K562 (cell line): ENCODE results near the gene MME. TPM values are rescaled to one million over a fixed set of nuclear protein-coding genes. Genes with fewer than 3 reads are reported as not detected.
A peak's percentile ranks its signal among the peaks of the same experiment; 100 is the strongest.

Source experiments
- CAMTA2 ChIP-seq: fragments of 250-450 bp; sonication (Bioruptor Pico); conservative IDR thresholded peaks from 2 replicates; pipeline ENCODE4 v1.5.1; 2022
- CBFA2T3 ChIP-seq: fragments of 450-650 bp; IDR thresholded peaks from 2 replicates; pipeline ENCODE4 v1.6.1; 2017
- CXXC5 ChIP-seq: fragments of 250-450 bp; sonication (Bioruptor Pico); IDR thresholded peaks from 2 replicates; pipeline ENCODE4 v1.8.0; 2022; ENCODE audit warnings: inconsistent platforms, mild to moderate bottlenecking, moderate library complexity
- EP300 ChIP-seq: IDR thresholded peaks from 2 replicates; pipeline ENCODE4 v1.6.1; 2012; ENCODE audit warnings: low read length, improper control_type of control experiment
- GABPA ChIP-seq: fragments of 200-800 bp; sonication (Bioruptor generic); conservative IDR thresholded peaks from 2 replicates; pipeline ENCODE4 v1.6.1; 2016; ENCODE audit warnings: low read depth, missing genetic modification characterization, missing compliant biosample characterization
- LCOR ChIP-seq: sonication (generic); formaldehyde crosslinking; IDR thresholded peaks from 2 replicates; pipeline ENCODE4 v1.8.0; 2022; ENCODE audit warnings: mild to moderate bottlenecking, missing genetic modification reagents
- MCM5 ChIP-seq: fragments of 450-650 bp; IDR thresholded peaks from 2 replicates; pipeline ENCODE4 v1.6.1; 2016; ENCODE audit warnings: low read depth
- MTF1 ChIP-seq: fragments of 250-450 bp; sonication (Bioruptor Pico); IDR thresholded peaks from 2 replicates; pipeline ENCODE4 v1.9.0; 2021; ENCODE audit warnings: moderate library complexity, mild to moderate bottlenecking, inconsistent platforms, borderline replicate concordance
- MYC ChIP-seq, 2 experiments: fragments of 250-450 bp in 1 of 2; sonication (Bioruptor Pico) in 1 of 2; IDR thresholded peaks; 2 replicates each; pipeline versions ENCODE4 v1.5.1 to v1.6.1; 2012 to 2021; ENCODE audit warnings: low read depth in 2 of 2, borderline replicate concordance in 1 of 2, improper control_type of control experiment in 1 of 2, low read length in 1 of 2, mild to moderate bottlenecking in 1 of 2, moderate library complexity in 1 of 2
- MYNN ChIP-seq, 2 experiments: sonication (generic); formaldehyde crosslinking in 1 of 2; IDR thresholded peaks; 2 replicates each; pipeline versions ENCODE4 v1.5.0 to v1.6.1; 2016 to 2020; ENCODE audit warnings: antibody characterized with exemption in 1 of 2, missing genetic modification reagents in 1 of 2
- RFX1 ChIP-seq: fragments of 450-650 bp; IDR thresholded peaks from 2 replicates; pipeline ENCODE4 v1.6.1; 2016; ENCODE audit warnings: mild to moderate bottlenecking, moderate library complexity
- RFX7 ChIP-seq: fragments of 250-450 bp; sonication (Bioruptor Pico); IDR thresholded peaks from 2 replicates; pipeline ENCODE4 v1.5.1; 2021; ENCODE audit warnings: mild to moderate bottlenecking
- RUNX1 ChIP-seq: sonication (generic); IDR thresholded peaks from 2 replicates; pipeline ENCODE4 v1.6.1; 2016; ENCODE audit warnings: antibody characterized with exemption, low read depth
- SPI1 ChIP-seq: IDR thresholded peaks from 2 replicates; pipeline ENCODE4 v1.6.1; 2011; ENCODE audit warnings: low read depth, low read length, control low read depth, borderline replicate concordance
- TEAD4 ChIP-seq, 2 experiments: sonication (generic) in 1 of 2; formaldehyde crosslinking in 1 of 2; IDR thresholded peaks; 2 replicates each; pipeline versions ENCODE4 v1.6.1 to v1.8.0; 2012 to 2022; ENCODE audit warnings: borderline replicate concordance in 1 of 2, inconsistent platforms in 1 of 2, low read length in 1 of 2, mild to moderate bottlenecking in 1 of 2, missing genetic modification reagents in 1 of 2
- TSC22D4 ChIP-seq: fragments of 450-650 bp; IDR thresholded peaks from 2 replicates; pipeline ENCODE4 v1.6.1; 2016; ENCODE audit warnings: missing genetic modification characterization, missing biosample characterization, control low read depth
- ZBTB17 ChIP-seq: fragments of 450-650 bp; formaldehyde crosslinking; IDR thresholded peaks from 2 replicates; pipeline ENCODE4 v1.4.0; 2020; ENCODE audit warnings: mild to moderate bottlenecking
- ZKSCAN3 ChIP-seq: fragments of 250-450 bp; sonication (Bioruptor Pico); IDR thresholded peaks from 2 replicates; pipeline ENCODE4 v1.4.0; 2020
- ZNF146 ChIP-seq: IDR thresholded peaks from one replicate; pipeline ENCODE4 v1.6.1; 2018; ENCODE audit warnings: missing compliant biosample characterization; ENCODE audit not compliant: unreplicated experiment
- ZNF41 ChIP-seq: fragments of 250-450 bp; sonication (Bioruptor Pico); conservative IDR thresholded peaks from 2 replicates; pipeline ENCODE4 v1.4.0; 2020; ENCODE audit warnings: mild to moderate bottlenecking
- ZNF586 ChIP-seq: fragments of 450-650 bp; formaldehyde crosslinking; conservative IDR thresholded peaks from 2 replicates; pipeline ENCODE4 v1.4.0; 2020; ENCODE audit warnings: mild to moderate bottlenecking, moderate library complexity
- ZNF668 ChIP-seq: fragments of 250-450 bp; sonication (Bioruptor Pico); IDR thresholded peaks from 2 replicates; pipeline ENCODE4 v1.8.0; 2022; ENCODE audit warnings: mild to moderate bottlenecking, inconsistent platforms
- polyA plus RNA-seq, 8 experiments: library from polyadenylated mRNA; depleted of rRNA in 4 of 8; stranded (reverse) in 5 of 8; unstranded in 3 of 8; fragments of >200 nt; fragmentation: Nextera tagmentation in 2 of 8; fragmentation: Illumina TruSeq in 1 of 8; extraction: Ambion mirVana in 2 of 8; extraction: Trizol in 1 of 8; gene quantifications; 2 replicates each; pipeline versions ENCODE4 v1.2.1 to v1.2.3, GENCODE V29; 2011 to 2014; ENCODE audit warnings: inconsistent platforms in 1 of 8, missing spikeins in 1 of 8
- total RNA-seq, 7 experiments: library from RNA; depleted of rRNA in 6 of 7; stranded (reverse); fragments of >200 nt in 6 of 7; fragmentation: Illumina TruSeq in 2 of 7; extraction: Trizol in 2 of 7; gene quantifications; 2 replicates each; pipeline versions ENCODE4 v1.2.1 to v1.2.3, GENCODE V29; 2011 to 2021; ENCODE audit warnings: low replicate concordance in 1 of 7
- TF ChIP-seq, protein P1 (sequence below), 2 experiments: IDR thresholded peaks; 2 replicates each; pipeline ENCODE4 v1.6.1; 2011; ENCODE audit warnings: borderline replicate concordance in 1 of 2, control low read depth in 1 of 2, low read depth in 1 of 2, low read length in 1 of 2, mild to moderate bottlenecking in 1 of 2, mixed read lengths in 1 of 2, moderate library complexity in 1 of 2; ENCODE audit not compliant: insufficient read depth in 1 of 2, insufficient read length in 1 of 2, poor library complexity in 1 of 2, severe bottlenecking in 1 of 2; ENCODE audit errors: extremely low read depth in 1 of 2
- TF ChIP-seq, protein P2 (sequence below): fragments of 250-450 bp; sonication (Bioruptor Pico); IDR thresholded peaks from 2 replicates; pipeline ENCODE4 v1.8.0; 2021; ENCODE audit warnings: moderate library complexity, mild to moderate bottlenecking, inconsistent platforms
- TF ChIP-seq, protein P3 (sequence below): fragments of 250-450 bp; sonication (Bioruptor Pico); IDR thresholded peaks from 2 replicates; pipeline ENCODE4 v1.4.0; 2020; ENCODE audit warnings: mild to moderate bottlenecking

The MME gene
- total and polyA plus RNA-seq, 9 of the 15 experiments (the other 6 are each of a cell fraction or from before 2014, with no cell fraction given) = 0.80 to 8.6 (median 2.5) TPM

DNA sequence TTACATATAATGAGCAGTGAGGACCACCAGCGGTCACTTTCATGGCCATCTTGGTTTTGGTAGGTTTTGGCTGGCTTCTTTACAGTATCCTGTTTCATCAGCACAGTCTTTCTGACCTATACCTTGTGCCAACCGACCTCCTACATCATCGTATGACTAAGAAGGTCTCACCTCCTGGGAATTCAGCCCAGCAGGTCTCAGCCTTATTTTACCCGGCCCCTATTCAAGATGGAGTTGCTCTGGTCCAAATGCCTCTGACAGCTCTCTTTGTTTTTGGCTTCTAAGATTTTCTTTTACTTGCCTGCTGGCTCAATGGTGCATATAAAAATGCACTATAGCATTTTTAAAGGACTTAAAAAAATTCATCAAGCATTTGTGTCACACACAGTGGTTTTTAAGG, 3.2 kb upstream of the MME start (continued):
- TF ChIP-seq, protein P1, sequence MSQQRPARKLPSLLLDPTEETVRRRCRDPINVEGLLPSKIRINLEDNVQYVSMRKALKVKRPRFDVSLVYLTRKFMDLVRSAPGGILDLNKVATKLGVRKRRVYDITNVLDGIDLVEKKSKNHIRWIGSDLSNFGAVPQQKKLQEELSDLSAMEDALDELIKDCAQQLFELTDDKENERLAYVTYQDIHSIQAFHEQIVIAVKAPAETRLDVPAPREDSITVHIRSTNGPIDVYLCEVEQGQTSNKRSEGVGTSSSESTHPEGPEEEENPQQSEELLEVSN (IDR thresholded peaks at IDR 0.05; ENCODE audit: borderline replicate concordance in 1 of 2, extremely low read depth in 1 of 2, insufficient read depth in 1 of 2, insufficient read length in 1 of 2, low read depth in 1 of 2, low read length in 1 of 2, poor library complexity in 1 of 2, severe bottlenecking in 1 of 2) = no peak
- TF ChIP-seq GABPA (tag) (peak; percentile 53; the same call in 1 of the 2 replicates), SPI1 (no peak), ZNF668 (CRISPR knock-in tag) (peak; percentile 90), RUNX1 (no peak), RFX7 (no peak), CXXC5 (CRISPR knock-in tag) (peak; percentile 82), TEAD4 (IDR thresholded peaks at IDR 0.05; ENCODE audit: low read length) (no peak), TEAD4 (CRISPR knock-in tag; IDR thresholded peaks at IDR 0.05; ENCODE audit: borderline replicate concordance) (no peak), MCM5 (no peak), TSC22D4 (no peak), MYNN (IDR thresholded peaks at IDR 0.05) (no peak), MYNN (CRISPR knock-in tag; IDR thresholded peaks at IDR 0.05) (no peak), ZNF586 (CRISPR knock-in tag) (no peak), MTF1 (CRISPR knock-in tag) (peak; percentile 56; the same call in 1 of the 2 replicates), ZNF146 (no peak), LCOR (CRISPR knock-in tag) (no peak), RFX1 (no peak), CBFA2T3 (no peak), ZNF41 (CRISPR knock-in tag) (peak; percentile 89), ZBTB17 (CRISPR knock-in tag) (peak; percentile 83; the same call in 1 of the 2 replicates), CAMTA2 (no peak), EP300 (no peak), MYC (IDR thresholded peaks at IDR 0.05; ENCODE audit: low read depth, low read length) (no peak), MYC (CRISPR knock-in tag; IDR thresholded peaks at IDR 0.05; ENCODE audit: borderline replicate concordance, low read depth) (peak; percentile 25; the same call in 1 of the 2 replicates), ZKSCAN3 (CRISPR knock-in tag) (peak; percentile 77; the same call in 1 of the 2 replicates)
- TF ChIP-seq, protein P2, sequence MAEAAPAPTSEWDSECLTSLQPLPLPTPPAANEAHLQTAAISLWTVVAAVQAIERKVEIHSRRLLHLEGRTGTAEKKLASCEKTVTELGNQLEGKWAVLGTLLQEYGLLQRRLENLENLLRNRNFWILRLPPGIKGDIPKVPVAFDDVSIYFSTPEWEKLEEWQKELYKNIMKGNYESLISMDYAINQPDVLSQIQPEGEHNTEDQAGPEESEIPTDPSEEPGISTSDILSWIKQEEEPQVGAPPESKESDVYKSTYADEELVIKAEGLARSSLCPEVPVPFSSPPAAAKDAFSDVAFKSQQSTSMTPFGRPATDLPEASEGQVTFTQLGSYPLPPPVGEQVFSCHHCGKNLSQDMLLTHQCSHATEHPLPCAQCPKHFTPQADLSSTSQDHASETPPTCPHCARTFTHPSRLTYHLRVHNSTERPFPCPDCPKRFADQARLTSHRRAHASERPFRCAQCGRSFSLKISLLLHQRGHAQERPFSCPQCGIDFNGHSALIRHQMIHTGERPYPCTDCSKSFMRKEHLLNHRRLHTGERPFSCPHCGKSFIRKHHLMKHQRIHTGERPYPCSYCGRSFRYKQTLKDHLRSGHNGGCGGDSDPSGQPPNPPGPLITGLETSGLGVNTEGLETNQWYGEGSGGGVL (CRISPR knock-in tag) = peak; percentile 80
- TF ChIP-seq, protein P3, sequence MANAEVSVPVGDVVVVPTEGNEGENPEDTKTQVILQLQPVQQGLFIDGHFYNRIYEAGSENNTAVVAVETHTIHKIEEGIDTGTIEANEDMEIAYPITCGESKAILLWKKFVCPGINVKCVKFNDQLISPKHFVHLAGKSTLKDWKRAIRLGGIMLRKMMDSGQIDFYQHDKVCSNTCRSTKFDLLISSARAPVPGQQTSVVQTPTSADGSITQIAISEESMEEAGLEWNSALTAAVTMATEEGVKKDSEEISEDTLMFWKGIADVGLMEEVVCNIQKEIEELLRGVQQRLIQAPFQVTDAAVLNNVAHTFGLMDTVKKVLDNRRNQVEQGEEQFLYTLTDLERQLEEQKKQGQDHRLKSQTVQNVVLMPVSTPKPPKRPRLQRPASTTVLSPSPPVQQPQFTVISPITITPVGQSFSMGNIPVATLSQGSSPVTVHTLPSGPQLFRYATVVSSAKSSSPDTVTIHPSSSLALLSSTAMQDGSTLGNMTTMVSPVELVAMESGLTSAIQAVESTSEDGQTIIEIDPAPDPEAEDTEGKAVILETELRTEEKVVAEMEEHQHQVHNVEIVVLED (CRISPR knock-in tag) = peak; percentile 37; the same call in 1 of the 2 replicates
